ENCODE results near the gene CCNI2. TPM values are rescaled to one million over a fixed set of nuclear protein-coding genes. Genes with fewer than 3 reads are reported as not detected.
A peak's percentile ranks its signal among the peaks of the same experiment; 100 is the strongest.

Gene CCNI2
- total and polyA plus RNA-seq, 10 of the 15 experiments (the other 5 are each of a cell fraction or from before 2014, with no cell fraction given) = 1.8 to 8.0 (median 3.2) TPM

DNA sequence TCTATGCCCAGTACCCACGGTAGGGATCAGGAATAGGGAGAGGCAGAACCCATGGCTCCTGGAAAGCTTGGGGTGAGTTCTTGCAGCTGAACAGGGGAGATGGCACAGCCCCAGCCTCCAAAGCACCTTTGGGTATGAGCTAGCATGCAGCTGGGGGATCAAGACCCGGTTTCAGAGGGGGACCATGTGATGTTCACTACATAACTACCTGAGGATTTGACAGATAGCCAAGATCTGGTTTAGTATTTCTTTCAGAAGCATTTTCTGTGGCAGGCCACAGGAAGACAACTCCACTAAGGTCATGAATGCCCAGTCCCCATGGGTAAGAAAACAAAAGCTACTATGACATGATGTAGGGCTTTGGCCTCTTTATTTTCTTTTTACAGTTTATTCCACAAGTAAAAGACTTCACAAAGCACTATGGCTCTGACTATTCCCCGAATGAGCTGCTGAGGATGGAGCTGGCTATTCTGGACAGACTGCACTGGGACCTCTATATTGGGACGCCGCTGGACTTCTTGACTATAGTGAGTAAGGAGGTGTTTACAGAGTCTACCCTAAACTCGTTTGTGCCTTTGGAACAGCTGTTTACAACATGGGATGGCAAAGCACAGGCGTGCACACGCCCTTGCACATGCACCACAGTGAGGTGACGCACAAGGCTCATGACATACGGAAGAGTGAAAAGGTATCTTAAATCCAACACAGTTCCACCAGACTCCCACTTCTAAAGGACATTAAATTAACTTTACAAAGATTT lies 3.4 kb downstream of the CCNI2 start (continued):
- TF ChIP-seq, protein P1, sequence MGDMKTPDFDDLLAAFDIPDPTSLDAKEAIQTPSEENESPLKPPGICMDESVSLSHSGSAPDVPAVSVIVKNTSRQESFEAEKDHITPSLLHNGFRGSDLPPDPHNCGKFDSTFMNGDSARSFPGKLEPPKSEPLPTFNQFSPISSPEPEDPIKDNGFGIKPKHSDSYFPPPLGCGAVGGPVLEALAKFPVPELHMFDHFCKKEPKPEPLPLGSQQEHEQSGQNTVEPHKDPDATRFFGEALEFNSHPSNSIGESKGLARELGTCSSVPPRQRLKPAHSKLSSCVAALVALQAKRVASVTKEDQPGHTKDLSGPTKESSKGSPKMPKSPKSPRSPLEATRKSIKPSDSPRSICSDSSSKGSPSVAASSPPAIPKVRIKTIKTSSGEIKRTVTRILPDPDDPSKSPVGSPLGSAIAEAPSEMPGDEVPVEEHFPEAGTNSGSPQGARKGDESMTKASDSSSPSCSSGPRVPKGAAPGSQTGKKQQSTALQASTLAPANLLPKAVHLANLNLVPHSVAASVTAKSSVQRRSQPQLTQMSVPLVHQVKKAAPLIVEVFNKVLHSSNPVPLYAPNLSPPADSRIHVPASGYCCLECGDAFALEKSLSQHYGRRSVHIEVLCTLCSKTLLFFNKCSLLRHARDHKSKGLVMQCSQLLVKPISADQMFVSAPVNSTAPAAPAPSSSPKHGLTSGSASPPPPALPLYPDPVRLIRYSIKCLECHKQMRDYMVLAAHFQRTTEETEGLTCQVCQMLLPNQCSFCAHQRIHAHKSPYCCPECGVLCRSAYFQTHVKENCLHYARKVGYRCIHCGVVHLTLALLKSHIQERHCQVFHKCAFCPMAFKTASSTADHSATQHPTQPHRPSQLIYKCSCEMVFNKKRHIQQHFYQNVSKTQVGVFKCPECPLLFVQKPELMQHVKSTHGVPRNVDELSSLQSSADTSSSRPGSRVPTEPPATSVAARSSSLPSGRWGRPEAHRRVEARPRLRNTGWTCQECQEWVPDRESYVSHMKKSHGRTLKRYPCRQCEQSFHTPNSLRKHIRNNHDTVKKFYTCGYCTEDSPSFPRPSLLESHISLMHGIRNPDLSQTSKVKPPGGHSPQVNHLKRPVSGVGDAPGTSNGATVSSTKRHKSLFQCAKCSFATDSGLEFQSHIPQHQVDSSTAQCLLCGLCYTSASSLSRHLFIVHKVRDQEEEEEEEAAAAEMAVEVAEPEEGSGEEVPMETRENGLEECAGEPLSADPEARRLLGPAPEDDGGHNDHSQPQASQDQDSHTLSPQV (IDR thresholded peaks at IDR 0.05) = 0 out of 2 replicates have a peak, but pooled peaks have one; percentile 21
- TF ChIP-seq, protein P2, sequence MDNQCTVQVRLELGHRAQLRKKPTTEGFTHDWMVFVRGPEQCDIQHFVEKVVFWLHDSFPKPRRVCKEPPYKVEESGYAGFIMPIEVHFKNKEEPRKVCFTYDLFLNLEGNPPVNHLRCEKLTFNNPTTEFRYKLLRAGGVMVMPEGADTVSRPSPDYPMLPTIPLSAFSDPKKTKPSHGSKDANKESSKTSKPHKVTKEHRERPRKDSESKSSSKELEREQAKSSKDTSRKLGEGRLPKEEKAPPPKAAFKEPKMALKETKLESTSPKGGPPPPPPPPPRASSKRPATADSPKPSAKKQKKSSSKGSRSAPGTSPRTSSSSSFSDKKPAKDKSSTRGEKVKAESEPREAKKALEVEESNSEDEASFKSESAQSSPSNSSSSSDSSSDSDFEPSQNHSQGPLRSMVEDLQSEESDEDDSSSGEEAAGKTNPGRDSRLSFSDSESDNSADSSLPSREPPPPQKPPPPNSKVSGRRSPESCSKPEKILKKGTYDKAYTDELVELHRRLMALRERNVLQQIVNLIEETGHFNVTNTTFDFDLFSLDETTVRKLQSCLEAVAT (IDR thresholded peaks at IDR 0.05) = peak; percentile 3; the same call in 1 of the 2 replicates
- TF ChIP-seq BACH1 (IDR thresholded peaks at IDR 0.05; ENCODE audit: borderline replicate concordance) = no peak
- TF ChIP-seq, protein P3, sequence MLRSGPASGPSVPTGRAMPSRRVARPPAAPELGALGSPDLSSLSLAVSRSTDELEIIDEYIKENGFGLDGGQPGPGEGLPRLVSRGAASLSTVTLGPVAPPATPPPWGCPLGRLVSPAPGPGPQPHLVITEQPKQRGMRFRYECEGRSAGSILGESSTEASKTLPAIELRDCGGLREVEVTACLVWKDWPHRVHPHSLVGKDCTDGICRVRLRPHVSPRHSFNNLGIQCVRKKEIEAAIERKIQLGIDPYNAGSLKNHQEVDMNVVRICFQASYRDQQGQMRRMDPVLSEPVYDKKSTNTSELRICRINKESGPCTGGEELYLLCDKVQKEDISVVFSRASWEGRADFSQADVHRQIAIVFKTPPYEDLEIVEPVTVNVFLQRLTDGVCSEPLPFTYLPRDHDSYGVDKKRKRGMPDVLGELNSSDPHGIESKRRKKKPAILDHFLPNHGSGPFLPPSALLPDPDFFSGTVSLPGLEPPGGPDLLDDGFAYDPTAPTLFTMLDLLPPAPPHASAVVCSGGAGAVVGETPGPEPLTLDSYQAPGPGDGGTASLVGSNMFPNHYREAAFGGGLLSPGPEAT (IDR thresholded peaks at IDR 0.05; ENCODE audit: low read depth) = peak; percentile 25; the same call in 1 of the 2 replicates
- no peak for TF ChIP-seq NFIC (IDR thresholded peaks at IDR 0.05; ENCODE audit: low read depth, low read length)
- TF ChIP-seq RUNX3 (IDR thresholded peaks at IDR 0.05; ENCODE audit: low read length) = peak; percentile 32; the same call in 1 of the 2 replicates
- no peak for TF ChIP-seq RBBP5 (conservative IDR thresholded peaks at IDR 0.05)
- peak; percentile 65; the same call in 1 of the 2 replicates for TF ChIP-seq ATF7 (IDR thresholded peaks at IDR 0.05; ENCODE audit: low read depth)
- TF ChIP-seq BHLHE40 (IDR thresholded peaks at IDR 0.05; ENCODE audit: borderline replicate concordance in 1 of 2, low read depth in 2 of 2, low read length in 1 of 2) = no peak
- no peak for TF ChIP-seq MTA3 (IDR thresholded peaks at IDR 0.05; ENCODE audit: borderline replicate concordance, low read length)
- TF ChIP-seq CBX3 (IDR thresholded peaks at IDR 0.05; ENCODE audit: borderline replicate concordance, low read depth) = no peak
- TF ChIP-seq, protein P4, sequence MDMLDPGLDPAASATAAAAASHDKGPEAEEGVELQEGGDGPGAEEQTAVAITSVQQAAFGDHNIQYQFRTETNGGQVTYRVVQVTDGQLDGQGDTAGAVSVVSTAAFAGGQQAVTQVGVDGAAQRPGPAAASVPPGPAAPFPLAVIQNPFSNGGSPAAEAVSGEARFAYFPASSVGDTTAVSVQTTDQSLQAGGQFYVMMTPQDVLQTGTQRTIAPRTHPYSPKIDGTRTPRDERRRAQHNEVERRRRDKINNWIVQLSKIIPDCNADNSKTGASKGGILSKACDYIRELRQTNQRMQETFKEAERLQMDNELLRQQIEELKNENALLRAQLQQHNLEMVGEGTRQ (IDR thresholded peaks at IDR 0.05; ENCODE audit: borderline replicate concordance, low read depth, low read length) = peak; percentile 22; the same call in 1 of the 2 replicates
- TF ChIP-seq RCOR1 (conservative IDR thresholded peaks at IDR 0.05; ENCODE audit: low read depth, low read length) = no peak
- no peak for TF ChIP-seq EED (IDR thresholded peaks at IDR 0.05; ENCODE audit: low read depth)
- no peak for TF ChIP-seq CBFB (IDR thresholded peaks at IDR 0.05; ENCODE audit: low read depth)
- TF ChIP-seq BCL11A (IDR thresholded peaks at IDR 0.05; ENCODE audit: low read depth, low read length) = 0 out of 2 replicates have a peak, but pooled peaks have one; percentile 18
- TF ChIP-seq, protein P5, sequence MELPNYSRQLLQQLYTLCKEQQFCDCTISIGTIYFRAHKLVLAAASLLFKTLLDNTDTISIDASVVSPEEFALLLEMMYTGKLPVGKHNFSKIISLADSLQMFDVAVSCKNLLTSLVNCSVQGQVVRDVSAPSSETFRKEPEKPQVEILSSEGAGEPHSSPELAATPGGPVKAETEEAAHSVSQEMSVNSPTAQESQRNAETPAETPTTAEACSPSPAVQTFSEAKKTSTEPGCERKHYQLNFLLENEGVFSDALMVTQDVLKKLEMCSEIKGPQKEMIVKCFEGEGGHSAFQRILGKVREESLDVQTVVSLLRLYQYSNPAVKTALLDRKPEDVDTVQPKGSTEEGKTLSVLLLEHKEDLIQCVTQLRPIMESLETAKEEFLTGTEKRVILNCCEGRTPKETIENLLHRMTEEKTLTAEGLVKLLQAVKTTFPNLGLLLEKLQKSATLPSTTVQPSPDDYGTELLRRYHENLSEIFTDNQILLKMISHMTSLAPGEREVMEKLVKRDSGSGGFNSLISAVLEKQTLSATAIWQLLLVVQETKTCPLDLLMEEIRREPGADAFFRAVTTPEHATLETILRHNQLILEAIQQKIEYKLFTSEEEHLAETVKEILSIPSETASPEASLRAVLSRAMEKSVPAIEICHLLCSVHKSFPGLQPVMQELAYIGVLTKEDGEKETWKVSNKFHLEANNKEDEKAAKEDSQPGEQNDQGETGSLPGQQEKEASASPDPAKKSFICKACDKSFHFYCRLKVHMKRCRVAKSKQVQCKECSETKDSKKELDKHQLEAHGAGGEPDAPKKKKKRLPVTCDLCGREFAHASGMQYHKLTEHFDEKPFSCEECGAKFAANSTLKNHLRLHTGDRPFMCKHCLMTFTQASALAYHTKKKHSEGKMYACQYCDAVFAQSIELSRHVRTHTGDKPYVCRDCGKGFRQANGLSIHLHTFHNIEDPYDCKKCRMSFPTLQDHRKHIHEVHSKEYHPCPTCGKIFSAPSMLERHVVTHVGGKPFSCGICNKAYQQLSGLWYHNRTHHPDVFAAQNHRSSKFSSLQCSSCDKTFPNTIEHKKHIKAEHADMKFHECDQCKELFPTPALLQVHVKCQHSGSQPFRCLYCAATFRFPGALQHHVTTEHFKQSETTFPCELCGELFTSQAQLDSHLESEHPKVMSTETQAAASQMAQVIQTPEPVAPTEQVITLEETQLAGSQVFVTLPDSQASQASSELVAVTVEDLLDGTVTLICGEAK (IDR thresholded peaks at IDR 0.05; ENCODE audit: borderline replicate concordance) = 0 out of 2 replicates have a peak, but pooled peaks have one; percentile 33
